Measurements from ENCODE around the gene KRT15. TPM values are rescaled to one million over a fixed set of nuclear protein-coding genes. Genes with fewer than 3 reads are reported as not detected.

Gene KRT15
- total and polyA plus RNA-seq, 4 donors = 0.14 TPM; not detected in 3

- DNase-seq (ENCODE audit: low spot score) = no peak
Measured at GRCh38 chr17:41504246-41504977, 14.3 kb downstream of the KRT15 start.

GRCh38 chr17:41503202-41503601, 15.5 kb downstream of the KRT15 start:
- TF ChIP-seq REST (IDR thresholded peaks at IDR 0.05) = no peak
- no peak for TF ChIP-seq GABPA (IDR thresholded peaks at IDR 0.05 in 1 of 2, conservative IDR thresholded peaks at IDR 0.05 in 1 of 2)
- no peak for TF ChIP-seq CTCF (IDR thresholded peaks at IDR 0.05; ENCODE audit: low read depth, low read length, missing input control)
- TF ChIP-seq RXRA (IDR thresholded peaks at IDR 0.05) = no peak
- no peak for TF ChIP-seq HNF4A (conservative IDR thresholded peaks at IDR 0.05)
- no peak for TF ChIP-seq JUND (IDR thresholded peaks at IDR 0.05)
- TF ChIP-seq NR2F2 (IDR thresholded peaks at IDR 0.05) = no peak
- no peak for TF ChIP-seq HNF4G (IDR thresholded peaks at IDR 0.05)
- no peak for TF ChIP-seq ZBTB33 (IDR thresholded peaks at IDR 0.05)
- no peak overlapping the region for H3K27ac ChIP-seq (ENCODE audit: low read depth in 1 of 2, low read length in 2 of 2)
- no peak for DNase-seq (ENCODE audit: low spot score)
- 89% methylated on average over 9 of the region's 9 CpGs for WGBS
- H3K36me3 ChIP-seq (ENCODE audit: control insufficient read depth in 4 of 4, insufficient read depth in 3 of 4, low read depth in 1 of 4, low read length in 3 of 4) = no peaks in the 10 kb centered on the region
- H3K4me3 ChIP-seq (ENCODE audit: low read depth in 1 of 3, low read length in 3 of 3) = no peak overlapping the region
- H3K9ac ChIP-seq (ENCODE audit: low read depth in 1 of 2, low read length in 2 of 2) = no peak overlapping the region
- H3K27me3 ChIP-seq (ENCODE audit: control insufficient read depth in 4 of 4, insufficient read depth in 4 of 4, low read length in 3 of 4) = no peaks in the 10 kb centered on the region
- H3K4me1 ChIP-seq (ENCODE audit: control insufficient read depth in 4 of 4, insufficient read depth in 4 of 4, low read length in 3 of 4) = no peaks in the 10 kb centered on the region
- no peaks in the 10 kb centered on the region for H3K9me3 ChIP-seq (ENCODE audit: control insufficient read depth in 4 of 4, low read length in 3 of 4)

More at GRCh38 chr17:41504246-41504977, 14.3 kb downstream of the KRT15 start:
- H3K9ac ChIP-seq (ENCODE audit: low read depth in 1 of 2, low read length in 2 of 2) = no peak overlapping the region
- H3K27ac ChIP-seq (ENCODE audit: low read depth in 1 of 2, low read length in 2 of 2) = no peak overlapping the region
- H3K36me3 ChIP-seq (ENCODE audit: control insufficient read depth in 4 of 4, insufficient read depth in 3 of 4, low read depth in 1 of 4, low read length in 3 of 4) = no peaks in the 10 kb centered on the region
- TF ChIP-seq EGR1 (IDR thresholded peaks at IDR 0.05; ENCODE audit: low read depth in 2 of 2) = no peak
- no peak for TF ChIP-seq JUND (IDR thresholded peaks at IDR 0.05)
- no peak for TF ChIP-seq SP1 (IDR thresholded peaks at IDR 0.05)
- TF ChIP-seq TAF1 (conservative IDR thresholded peaks at IDR 0.05) = no peak
- H3K27me3 ChIP-seq (ENCODE audit: control insufficient read depth in 4 of 4, insufficient read depth in 4 of 4, low read length in 3 of 4) = no peaks in the 10 kb centered on the region
- H3K4me3 ChIP-seq (ENCODE audit: low read depth in 1 of 3, low read length in 3 of 3) = no peak overlapping the region
- no peaks in the 10 kb centered on the region for H3K4me1 ChIP-seq (ENCODE audit: control insufficient read depth in 4 of 4, insufficient read depth in 4 of 4, low read length in 3 of 4)
- no peaks in the 10 kb centered on the region for H3K9me3 ChIP-seq (ENCODE audit: control insufficient read depth in 4 of 4, low read length in 3 of 4)
- 79% methylated on average over 8 of the region's 8 CpGs for WGBS
